ENCODE results near the gene NPFFR2.
"Not testable (repeated sequence)": the region's sequence is repeated elsewhere in the genome, so short reads cannot be mapped to it uniquely, and the experiment has no call there.

NPFFR2 gene

DNA sequence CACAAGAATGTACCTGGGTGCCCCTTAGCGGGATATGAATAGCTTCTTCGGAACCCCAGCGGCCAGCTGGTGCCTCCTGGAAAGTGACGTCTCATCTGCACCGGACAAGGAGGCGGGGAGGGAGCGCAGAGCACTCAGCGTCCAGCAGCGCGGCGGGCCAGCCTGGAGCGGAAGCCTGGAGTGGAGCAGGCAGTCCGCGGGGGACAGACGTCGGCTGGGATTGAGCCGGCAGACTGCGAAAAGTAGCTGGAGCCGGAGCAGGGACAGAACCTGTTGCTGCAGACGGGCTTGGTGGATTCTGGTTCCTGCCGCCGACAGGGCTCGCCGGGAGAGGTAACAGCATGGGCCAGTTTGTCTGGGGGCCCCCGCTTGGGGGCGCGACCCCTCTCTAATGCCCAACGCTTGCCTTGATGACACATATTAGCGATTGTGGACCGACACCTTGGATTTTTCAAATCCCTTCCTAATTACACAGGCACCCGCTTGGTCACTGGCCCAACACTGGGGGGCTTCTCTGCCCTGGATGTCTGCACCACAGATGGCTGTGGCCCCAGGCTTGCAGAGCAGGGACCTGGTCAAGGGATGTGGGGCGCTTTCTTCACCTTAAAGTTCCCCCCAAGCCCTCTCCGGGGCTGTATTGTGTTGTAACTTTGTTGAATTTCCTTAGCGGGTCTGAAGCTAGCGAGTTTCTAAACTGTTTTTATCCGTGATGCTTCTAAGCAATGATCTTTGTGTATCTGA is at the start of gene NPFFR2:
Gene NPFFR2, plus strand, starts transcription at position 133 of the 741 bp plus-strand sequence. CDS start 96,592 bp downstream, outside the sequence.
- no peak for DNase-seq

DNA sequence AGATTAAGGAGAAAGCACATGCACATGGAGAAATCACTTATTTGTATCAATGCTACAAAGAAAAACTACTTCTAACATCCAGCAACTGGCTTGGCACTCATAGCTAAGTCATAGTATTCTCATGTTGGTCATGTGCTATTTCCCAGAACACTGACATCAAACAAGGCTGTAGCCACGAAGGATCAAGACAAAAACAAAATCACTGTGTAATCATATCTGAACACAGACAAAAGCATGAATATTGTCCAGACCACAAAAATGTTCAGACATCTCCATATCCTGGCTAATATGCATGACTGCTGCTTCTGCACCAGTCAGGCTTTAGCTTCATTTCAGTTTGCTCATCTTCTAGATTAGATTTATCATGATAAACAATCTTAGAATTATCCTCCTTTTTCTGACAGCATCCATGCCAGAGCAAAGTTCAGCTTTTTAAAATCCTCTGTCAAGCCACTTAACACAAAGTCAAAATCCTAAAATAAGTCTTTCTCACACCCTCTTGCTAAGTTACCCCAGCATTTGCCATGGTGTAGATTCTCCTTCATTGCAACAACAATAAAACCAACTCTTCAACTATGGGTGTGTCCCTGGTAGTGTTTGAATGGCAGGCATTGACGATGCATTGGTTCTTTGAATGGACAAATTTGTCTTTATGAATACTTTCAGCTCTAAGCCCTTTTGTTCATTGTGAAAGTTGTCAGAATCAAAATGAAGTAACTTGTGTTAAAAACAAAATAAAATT is 39.1 kb upstream of the NPFFR2 start:
- DNase-seq: no peak

DNA sequence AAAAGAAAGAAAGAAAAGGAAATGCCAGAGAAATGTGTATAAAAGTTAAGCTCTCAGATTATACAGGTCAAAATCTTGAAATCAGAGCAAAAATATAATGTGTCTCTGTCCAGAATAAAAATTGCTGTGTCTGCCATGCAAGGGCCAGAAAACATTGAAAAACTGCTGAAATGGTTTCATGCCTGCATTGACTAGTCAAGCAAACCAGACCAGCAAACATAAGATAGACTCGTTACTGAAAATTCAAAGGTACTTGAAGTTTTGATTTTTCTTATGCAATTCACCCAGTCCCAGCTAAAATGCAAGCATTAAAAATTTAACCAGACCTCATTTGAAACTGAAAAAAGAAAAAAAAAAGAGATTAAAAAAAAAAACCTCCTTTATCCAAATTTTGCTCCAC is 37.2 kb upstream of the NPFFR2 start:
- no peak for DNase-seq

DNA sequence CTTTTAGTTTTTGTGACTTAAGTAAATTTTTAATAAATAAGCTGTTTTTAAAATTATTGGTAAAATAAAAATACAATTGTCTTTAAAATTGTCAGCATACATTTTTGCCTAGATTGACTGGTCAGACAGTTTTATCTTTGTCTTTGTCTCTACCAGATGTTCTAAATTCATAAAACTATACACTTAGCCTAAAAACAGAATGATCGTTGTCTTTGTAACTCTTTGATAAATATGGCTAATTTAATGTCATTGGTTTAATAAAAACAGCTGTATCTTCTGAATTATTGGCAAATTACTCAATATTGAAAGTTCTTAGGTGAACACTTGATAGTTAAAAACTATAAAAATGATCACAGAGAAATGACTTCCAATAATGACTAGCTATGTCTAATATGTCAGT is 36.5 kb upstream of the NPFFR2 start:
- no peak for DNase-seq

DNA sequence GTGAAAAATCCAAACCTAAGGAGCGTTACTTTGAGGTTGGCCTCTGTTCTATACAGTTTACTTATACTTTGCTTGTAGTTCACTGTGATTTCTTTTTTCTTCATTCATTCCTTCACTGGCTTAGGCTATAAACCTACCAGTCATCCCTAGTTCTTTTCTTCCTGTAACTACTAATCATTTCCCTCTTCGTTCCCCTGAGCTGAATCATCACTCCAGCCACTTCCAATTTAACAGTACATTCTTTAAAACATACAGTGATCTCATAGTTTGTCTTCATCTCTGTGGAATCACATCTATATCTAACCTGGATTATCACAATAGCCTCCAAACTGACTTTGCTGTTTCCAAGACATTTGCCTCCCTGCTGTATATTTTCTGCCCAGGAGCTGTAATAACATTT is 25.2 kb upstream of the NPFFR2 start:
- DNase-seq: no peak

DNA sequence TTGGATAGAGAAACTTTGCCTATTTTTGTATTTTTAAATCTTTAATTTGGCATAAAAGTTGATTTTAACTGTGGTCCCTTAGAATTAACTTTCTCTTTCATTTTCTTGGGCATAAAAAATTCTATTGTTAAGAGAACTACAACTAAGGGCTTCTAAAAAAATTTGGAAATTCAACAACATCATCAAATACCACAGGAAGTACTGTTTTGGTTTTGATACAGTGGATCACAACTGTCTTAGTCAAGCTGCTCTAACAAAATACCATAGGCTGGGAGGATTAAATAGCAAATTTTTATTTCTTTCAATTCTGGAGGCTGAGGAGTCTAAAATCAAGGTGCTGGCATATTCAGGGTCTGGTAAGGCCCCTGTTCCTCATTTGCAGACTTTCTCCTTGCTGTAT is 19.9 kb upstream of the NPFFR2 start:
- no peak for DNase-seq

DNA sequence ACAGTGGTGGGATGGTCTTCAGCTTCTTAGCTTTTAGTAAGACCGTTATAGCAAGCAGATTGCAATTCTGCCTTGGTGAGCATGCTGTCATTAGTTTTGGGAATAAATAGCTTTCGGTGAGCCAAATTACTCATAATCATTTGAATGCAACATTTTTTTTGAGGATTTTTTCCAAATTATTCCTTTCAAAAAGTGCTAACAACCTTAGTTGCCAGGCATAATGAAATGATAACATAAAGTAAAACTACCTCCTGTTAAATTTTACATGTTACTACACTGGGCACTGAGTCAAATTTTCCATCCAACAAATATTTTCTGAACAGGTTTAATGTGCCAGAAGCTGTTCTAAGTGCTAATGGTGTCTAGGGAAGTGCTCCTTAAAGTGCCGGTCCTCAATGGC is 15.8 kb upstream of the NPFFR2 start:
- no peak for DNase-seq

DNA sequence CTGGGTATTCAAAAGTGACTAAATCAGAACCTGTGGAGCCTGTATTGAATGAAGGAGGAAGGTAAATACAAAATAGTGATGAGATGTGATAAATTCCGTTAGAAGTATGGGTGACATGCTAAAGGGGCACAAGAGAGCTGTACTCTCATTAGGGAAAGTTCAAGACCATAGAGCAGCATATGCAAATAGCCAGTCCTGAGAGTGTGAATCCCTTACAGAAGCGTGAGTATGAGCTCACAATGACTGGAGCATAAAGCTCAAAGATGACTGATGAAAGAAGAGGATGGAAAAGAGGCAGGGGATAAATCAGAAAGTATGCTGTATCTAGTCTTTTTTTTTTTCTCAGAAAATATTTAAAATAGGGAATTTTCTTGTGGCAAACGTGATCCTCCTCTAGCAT is 12.1 kb upstream of the NPFFR2 start:
- DNase-seq: no peak

DNA sequence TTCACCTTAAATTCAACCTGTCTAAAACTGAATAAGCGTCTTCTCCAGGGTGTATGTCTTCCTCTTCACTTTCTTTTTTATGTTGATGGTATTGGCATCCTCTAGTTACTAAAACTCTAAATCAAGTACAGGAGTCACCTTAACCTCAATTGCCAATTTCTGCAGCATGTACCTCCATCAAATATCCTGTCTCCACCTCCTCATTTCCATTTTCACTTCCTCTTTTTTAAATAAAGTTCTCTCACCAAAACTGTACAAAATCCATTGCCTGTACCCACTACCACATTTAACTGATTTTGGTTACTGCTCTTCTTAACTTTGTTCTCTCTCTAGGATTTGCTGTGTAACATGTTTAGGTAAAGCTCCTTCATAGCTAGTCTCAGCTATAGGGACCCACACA is 9.2 kb upstream of the NPFFR2 start:
- DNase-seq: no peak

DNA sequence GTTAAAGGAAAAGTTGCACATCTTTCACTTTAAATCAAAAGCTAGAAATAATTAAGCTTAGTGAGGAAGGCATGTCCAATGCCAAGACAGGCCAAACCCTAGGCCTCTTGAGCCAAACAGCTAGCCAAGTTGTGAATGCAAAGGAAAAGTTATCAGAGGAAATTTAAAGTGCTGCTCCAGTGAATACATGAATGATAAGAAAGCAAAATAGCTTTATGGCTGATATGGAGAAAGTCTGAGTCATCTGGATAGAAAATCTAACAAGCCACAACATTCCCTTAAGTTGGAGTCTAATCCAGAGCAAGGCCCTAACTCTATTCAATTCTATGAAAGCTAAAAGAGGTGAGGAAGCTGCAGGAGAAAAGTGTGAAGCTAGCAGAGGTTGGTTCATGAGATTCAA is 23.8 kb downstream of the NPFFR2 start:
- DNase-seq: no peak

DNA sequence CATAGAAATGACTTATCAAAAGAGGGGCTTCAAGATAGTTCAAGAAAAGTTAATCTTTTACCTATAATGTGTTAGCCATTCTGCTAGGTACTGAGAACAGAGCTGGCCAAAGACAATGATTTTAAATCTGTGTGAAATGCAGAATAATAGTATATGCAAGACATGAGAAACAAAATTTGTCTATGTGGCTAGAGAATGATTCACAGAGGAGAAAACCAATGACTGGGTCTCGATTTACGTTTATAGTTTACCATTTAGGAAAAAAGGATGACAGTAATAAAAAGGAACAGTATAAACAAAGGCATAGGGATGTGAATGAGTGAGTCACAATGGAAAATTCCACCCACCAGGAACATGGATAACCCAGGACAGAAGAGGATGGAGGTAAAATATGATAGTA is 31.9 kb downstream of the NPFFR2 start:
- no peak for DNase-seq

DNA sequence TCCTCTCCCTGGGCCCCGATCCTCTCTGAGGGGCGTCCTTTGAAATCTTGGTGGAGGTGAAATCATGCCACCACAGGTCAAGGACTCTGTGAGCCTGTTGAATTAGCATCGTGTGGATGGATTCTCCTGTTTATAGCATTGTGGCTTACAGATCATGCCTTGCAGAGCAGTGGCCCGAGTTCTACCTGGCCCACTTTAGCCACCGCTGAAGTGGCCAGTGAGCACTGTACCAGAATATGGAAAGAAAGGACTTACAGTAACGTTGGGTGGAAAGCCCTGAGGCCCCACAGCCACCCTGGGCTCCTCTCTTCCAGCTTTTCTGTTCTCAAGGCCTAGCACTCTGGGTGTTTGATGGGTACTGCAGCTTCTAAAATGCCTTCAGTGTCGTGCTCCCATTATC is 35.3 kb downstream of the NPFFR2 start:
- no peak for DNase-seq

DNA sequence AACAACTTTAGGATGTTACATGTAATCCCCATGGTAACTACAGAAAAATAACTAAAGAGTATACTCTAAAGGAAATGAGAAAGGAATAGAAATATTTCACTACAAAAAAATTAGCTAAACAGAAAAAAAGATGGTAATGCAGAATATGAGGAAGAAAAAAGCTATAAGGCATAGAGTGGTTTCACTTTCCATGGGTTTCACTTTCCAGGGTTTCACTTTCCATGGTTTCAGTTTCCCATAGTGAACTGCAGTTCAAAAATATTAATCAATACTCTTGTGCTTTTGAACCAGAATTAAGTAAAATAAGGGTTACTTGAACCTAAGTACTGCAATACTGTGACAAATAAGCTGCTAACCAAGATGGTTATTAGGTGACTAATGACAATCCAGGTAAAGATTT is 42.0 kb downstream of the NPFFR2 start:
- DNase-seq: no peak

DNA sequence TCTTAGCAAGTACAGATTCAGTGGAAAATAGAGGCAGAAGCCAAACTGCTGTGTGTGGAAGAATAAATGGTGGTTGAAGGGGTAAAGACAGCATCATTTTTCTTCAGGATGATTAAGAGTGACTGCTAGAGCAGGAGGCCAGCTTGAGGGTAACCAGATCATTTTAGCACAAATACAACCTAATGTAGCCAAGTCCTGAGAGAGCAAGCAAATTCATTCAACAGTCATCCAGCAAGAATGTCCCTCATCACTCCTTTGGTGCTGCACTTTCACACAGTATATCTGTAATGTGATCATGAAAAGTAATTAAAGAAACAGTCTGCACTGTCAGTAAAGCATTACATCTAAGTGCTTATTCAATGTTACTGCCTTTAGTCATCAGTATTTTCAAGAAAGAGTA is 44.8 kb downstream of the NPFFR2 start:
- DNase-seq: no peak

DNA sequence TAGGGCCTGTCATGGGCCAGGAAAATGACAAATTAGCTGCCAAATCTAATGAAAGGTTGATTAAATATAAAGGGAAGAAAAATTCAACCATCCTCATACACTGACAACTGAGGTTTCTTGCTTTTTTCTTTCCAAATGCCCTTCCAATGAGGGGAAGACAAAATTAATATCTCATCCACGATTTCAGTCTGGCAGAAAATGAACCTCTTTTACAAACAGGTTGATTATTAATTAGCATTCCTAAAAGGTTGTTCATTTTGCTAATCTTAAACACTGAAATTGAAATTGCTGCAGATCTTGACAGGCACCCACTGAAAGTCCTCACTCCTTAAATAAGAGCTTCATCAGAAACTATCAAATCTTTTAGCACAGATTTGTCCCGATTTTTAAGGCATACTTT is 45.5 kb downstream of the NPFFR2 start:
- DNase-seq: no peak

DNA sequence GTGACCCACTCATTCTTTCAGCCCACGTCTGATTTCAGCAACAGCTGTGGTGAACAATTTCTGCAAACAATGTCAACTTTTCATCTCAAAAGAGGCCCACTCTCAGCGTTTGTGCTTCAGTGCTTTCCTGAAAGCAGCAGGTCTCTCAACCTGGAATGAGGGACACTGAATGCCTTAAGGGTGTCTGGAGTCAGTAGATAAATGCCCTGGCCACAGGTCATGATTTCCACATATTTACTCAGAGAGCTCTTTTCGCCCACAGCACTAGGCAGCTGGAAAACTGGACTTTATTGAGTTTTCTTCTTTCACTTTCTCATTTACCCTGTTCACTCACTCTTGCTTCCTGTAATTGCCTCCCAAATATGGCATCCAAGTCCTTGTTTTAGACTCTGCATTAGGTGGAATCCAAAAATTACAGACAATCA is 52.8 kb downstream of the NPFFR2 start:
- DNase-seq: no peak

DNA sequence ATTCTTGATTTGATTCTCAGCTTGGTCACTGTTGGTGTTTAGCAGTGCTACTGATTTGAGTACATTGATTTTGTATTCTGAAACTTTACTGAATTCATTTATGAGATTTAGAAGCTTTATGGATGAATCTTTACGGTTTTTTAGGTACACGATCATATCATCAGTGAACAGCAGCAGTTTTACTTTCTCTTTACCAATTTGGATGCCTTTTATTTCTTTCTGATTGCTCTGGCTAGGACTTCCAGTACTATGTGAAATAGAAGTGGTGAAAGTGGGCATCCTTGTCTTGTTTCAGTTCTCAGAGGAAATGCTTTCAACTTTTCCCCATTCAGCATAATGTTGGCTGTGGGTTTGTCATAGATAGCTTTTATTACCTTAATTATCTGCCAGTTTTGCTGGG is 58.8 kb downstream of the NPFFR2 start:
- not testable (repeated sequence) for DNase-seq

DNA sequence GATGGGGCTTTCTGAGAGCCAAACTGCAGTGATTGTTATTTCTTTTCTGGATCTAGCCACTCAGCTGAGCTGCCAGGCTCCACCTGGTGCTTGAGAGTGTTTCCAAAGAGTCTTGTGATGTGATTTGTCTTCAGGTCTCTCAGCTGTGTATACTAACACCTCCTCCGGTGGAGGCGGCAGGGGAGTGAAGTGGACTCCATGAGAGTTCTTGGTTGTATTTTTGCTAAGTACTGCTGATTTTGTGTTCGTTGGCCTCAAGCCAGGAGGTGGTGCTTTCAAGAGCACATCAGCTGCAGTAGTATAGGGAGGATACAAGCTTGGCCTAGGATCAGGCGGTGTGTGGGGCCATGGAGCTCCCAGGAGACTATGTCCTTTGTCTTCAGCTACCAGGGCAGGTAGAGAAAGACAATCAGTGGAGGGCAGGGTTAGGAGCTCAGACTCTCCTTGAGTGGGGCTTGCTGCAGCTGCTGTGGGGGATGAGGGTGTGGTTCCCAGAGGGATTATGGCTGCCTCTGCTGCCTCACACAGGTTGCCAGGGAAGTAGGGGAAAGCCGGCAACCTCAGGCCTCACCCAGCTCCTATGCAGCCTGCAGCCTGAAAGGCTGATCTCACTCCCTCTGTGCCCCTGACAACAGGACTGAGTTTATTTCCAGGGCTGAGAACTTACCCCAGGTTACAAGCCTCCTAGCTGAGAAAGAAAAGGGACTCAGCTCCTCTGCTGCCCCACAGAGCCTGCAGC is 62.4 kb downstream of the NPFFR2 start:
- no peak for DNase-seq

DNA sequence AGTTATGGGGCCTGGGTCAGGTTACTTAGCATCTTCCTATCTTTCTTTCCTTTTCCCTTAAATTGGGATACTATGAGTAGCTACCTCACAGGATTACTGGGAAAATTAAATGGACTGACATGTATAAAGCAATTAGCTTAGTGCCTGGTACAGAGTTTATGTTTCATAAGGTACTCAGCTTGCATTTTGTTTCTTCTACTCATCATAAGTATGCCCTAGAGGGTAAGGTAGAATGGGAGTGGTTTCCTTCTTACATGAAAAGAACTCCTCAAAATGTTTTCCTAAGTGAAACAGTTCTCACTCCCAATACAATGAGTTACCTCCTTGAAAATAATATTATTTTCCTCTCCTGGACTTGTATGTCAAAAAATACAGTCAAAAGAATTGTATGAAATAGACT is 75.7 kb downstream of the NPFFR2 start:
- no peak for DNase-seq

DNA sequence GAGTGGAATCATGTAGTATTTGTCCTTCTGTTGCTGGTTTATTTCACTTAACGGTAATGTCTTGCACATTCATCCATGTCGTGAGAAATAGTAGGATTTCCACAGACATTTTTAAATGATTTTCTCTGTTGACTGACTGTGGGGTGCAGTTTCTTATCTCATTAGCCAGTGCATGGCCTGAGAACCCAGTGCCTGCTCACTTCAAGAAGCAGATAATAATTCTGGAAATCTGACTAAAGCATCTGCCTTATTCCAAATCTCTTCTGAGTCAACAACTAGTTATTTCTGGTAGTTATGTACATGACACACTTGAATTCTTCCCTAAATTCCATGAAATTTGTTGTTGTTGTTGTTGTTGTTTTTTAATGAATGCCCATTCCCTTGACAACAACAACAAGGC is 77.6 kb downstream of the NPFFR2 start:
- no peak for DNase-seq

DNA sequence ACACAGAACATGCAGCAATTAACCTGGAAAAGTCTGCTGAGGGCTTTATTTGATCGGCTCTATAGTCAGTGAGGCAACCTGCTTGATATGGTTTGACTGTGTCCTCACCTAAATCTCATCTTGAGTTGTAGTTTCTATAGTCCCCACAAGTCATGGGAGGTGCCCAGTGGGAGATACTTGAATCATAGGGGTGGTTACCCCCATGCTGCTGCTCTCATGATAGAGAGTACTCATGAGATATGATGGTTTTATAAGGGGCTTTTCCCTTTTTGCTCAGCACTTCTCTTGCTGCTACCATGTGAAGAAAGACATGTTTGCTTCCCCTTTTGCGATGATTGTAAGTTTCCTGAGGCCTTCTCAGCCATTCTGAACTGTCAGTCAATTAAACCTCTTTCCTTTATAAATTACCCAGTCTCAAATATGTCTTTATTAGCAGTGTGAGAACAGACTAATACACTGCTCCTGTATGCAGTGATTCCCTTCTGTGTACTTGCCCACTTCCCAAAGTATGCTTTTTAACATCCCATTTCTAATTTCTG is 78.2 kb downstream of the NPFFR2 start:
- no peak for DNase-seq

DNA sequence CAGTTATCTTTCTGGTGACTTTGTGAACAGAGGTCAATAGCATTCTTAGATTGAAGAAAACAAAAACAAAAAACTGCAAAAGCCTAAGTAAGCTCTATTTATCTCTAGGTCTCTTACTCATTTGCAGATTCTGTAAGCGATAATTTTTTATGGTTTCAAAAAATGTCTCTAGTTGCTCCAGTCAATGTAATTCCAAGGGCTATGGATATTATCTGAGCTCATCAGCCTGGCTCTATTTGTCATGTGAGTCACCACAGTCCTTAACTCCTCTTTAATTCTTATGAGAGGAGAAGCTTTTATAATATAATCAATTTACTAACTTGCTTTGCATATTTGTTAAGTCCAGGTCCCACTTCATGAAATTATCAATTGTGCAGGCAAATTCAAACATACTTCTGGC is 79.1 kb downstream of the NPFFR2 start:
- DNase-seq: no peak

DNA sequence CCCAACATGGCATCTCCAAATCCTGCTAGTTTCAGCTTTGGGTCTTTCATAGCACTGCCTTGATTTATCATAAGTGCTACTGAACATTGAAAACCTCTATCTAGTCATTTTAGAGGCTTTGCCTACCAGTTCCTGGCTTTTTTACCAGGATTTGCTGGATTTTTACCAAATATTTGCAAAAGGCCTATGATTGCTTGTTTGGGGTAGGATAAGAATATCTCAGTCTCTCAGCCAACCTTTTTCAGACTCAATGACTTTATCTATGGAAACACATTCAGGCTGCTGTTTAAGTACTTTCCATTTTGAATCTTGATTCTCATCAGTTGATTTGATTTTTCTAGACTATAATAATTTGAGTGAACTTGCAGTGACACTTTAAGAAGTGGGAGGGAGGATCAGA is 80.1 kb downstream of the NPFFR2 start:
- no peak for DNase-seq

Data from stimulated activated CD4-positive, alpha-beta T cell treated with anti-CD3 and anti-CD28 coated beads, Interleukin-1b, Interleukin-23, amount 100 ng/mL, for 48 hours (primary cell).